Measurements from ENCODE around the gene PCDHA1.

DNA sequence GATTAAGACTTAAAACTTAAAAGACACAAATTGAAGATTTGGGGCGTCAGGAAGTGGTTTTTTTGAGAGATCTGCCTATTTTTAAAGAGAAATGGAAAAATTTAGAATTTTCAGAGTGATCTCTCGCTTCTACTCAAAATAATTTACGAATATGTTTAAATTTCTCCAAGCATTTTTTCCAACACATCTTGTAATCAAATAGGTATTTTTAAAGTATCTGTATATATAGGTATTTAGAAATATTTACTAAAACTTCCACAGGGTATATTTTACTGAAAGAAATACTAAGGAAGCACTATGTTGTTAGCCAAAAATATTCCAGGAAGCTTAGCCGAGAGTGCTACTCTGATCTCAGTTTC, 255.5 kb downstream of the PCDHA1 start:
- TF ChIP-seq ZNF174 (tag by site-specific recombination; IDR thresholded peaks at IDR 0.05) (no peak), REST (tag by site-specific recombination; IDR thresholded peaks at IDR 0.05) (no peak), REPIN1 (tag by site-specific recombination; IDR thresholded peaks at IDR 0.05; ENCODE audit: low read depth) (no peak), PRDM4 (tag by site-specific recombination; IDR thresholded peaks at IDR 0.05) (no peak), SETDB1 (IDR thresholded peaks at IDR 0.05; ENCODE audit: insufficient read length, low read length) (no peak), HOXD13 (CRISPR knock-in tag; IDR thresholded peaks at IDR 0.05; ENCODE audit: borderline replicate concordance) (no peak), ZBTB17 (tag by site-specific recombination; IDR thresholded peaks at IDR 0.05) (no peak), ZNF548 (tag by site-specific recombination; IDR thresholded peaks at IDR 0.05) (no peak), ZNF610 (tag by site-specific recombination; IDR thresholded peaks at IDR 0.05; ENCODE audit: borderline replicate concordance) (no peak), KLF16 (tag by site-specific recombination; IDR thresholded peaks at IDR 0.05) (no peak), ZNF530 (tag by site-specific recombination; IDR thresholded peaks at IDR 0.05; ENCODE audit: low read depth) (no peak)
- TF ChIP-seq, protein P1, sequence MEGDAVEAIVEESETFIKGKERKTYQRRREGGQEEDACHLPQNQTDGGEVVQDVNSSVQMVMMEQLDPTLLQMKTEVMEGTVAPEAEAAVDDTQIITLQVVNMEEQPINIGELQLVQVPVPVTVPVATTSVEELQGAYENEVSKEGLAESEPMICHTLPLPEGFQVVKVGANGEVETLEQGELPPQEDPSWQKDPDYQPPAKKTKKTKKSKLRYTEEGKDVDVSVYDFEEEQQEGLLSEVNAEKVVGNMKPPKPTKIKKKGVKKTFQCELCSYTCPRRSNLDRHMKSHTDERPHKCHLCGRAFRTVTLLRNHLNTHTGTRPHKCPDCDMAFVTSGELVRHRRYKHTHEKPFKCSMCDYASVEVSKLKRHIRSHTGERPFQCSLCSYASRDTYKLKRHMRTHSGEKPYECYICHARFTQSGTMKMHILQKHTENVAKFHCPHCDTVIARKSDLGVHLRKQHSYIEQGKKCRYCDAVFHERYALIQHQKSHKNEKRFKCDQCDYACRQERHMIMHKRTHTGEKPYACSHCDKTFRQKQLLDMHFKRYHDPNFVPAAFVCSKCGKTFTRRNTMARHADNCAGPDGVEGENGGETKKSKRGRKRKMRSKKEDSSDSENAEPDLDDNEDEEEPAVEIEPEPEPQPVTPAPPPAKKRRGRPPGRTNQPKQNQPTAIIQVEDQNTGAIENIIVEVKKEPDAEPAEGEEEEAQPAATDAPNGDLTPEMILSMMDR (tag by site-specific recombination; IDR thresholded peaks at IDR 0.05) = no peak
